Thyroid gland (tissue), 4 donors: Measurements from ENCODE around the gene COG4. TPM values are rescaled to one million over a fixed set of nuclear protein-coding genes. Genes with fewer than 3 reads are reported as not detected.
"Not testable (repeated sequence)": the region's sequence is repeated elsewhere in the genome, so short reads cannot be mapped to it uniquely, and the experiment has no call there.

Source experiments
- DNase-seq, 2 donors: peaks; one replicate each; pipeline ENCODE4 v3.0.0-alpha.2; 2019
- H3K27ac ChIP-seq, 3 donors: fragments of 200-600 bp; sonication (generic); 1 replicate in 2 of 3; 2 replicates in 1 of 3; pipeline ENCODE4 v1.5.1; 2016 to 2019; ENCODE audit warnings: mild to moderate bottlenecking in 1 of 3, moderate library complexity in 1 of 3
- H3K27me3 ChIP-seq: fragments of 200-600 bp; sonication (generic); one replicate; pipeline ENCODE4 v1.5.1; 2019
- H3K36me3 ChIP-seq, 2 donors: fragments of 200-600 bp; sonication (generic); one replicate each; pipeline ENCODE4 v1.5.1; 2016 to 2019
- H3K4me1 ChIP-seq, 2 donors: fragments of 200-600 bp; sonication (generic); one replicate each; pipeline ENCODE4 v1.5.1; 2017 to 2019
- H3K4me3 ChIP-seq, 3 donors: fragments of 200-600 bp; sonication (generic); replicated peaks in 1 of 3; 1 replicate in 2 of 3; 2 replicates in 1 of 3; pipeline ENCODE4 v1.5.1; 2016; ENCODE audit warnings: mild to moderate bottlenecking in 1 of 3
- H3K9me3 ChIP-seq: fragments of 200-600 bp; sonication (generic); one replicate; pipeline ENCODE4 v1.5.1; 2017
- POLR2A ChIP-seq, 2 donors: fragments of 450-650 bp; IDR thresholded peaks; one replicate each; pipeline ENCODE4 v1.6.1; 2017; ENCODE audit warnings: antibody characterized with exemption in 2 of 2, mild to moderate bottlenecking in 2 of 2, moderate library complexity in 1 of 2
- WGBS, 2 donors: methylation state at CpG; one replicate each; pipeline ENCODE4 v1.1.5; 2017; 5-methylcytosine and 5-hydroxymethylcytosine counted together
- intact Hi-C: fragments of 100-400 bp; cut with DNase I; formaldehyde crosslinking; loops from one replicate; pipeline ENCODE4 v1.15.1; 2023
- total RNA-seq, 4 donors: library from RNA; depleted of rRNA; stranded (reverse); fragments of >200 nt; gene quantifications; one replicate each; pipeline ENCODE4 v1.2.3, GENCODE V29; 2016
- TF ChIP-seq, protein P1 (sequence below), 6 experiments: fragments of 200-600 bp in 3 of 6; fragments of 450-650 bp in 3 of 6; sonication (generic) in 3 of 6; IDR thresholded peaks; one replicate each; pipeline ENCODE4 v1.5.1; 2016 to 2019; ENCODE audit warnings: antibody characterized with exemption in 6 of 6, mild to moderate bottlenecking in 2 of 6, inconsistent platforms in 1 of 6, moderate library complexity in 1 of 6

The COG4 gene
- total RNA-seq, 4 donors from 2014 or later = 39.6 to 88.4 (median 66.7) TPM

GRCh38 chr16:70550082-70550481, 26.7 kb upstream of the COG4 start:
- Histone ChIP-seq H3K4me3 (no peak overlapping the region), H3K27me3 (no peaks in the 10 kb centered on the region), H3K36me3 (peaks cover 71 to 78% of the 10 kb centered on the region in 2 donors), H3K9me3 (no peaks in the 10 kb centered on the region), H3K4me1 (no peaks in the 10 kb centered on the region), H3K27ac (no peak overlapping the region)
- intact Hi-C loops = no loop called here
- 71 to 94% methylated on average over 1 of the region's 1 CpG for WGBS, 2 donors
- DNase-seq = no peak
- TF ChIP-seq, protein P1, sequence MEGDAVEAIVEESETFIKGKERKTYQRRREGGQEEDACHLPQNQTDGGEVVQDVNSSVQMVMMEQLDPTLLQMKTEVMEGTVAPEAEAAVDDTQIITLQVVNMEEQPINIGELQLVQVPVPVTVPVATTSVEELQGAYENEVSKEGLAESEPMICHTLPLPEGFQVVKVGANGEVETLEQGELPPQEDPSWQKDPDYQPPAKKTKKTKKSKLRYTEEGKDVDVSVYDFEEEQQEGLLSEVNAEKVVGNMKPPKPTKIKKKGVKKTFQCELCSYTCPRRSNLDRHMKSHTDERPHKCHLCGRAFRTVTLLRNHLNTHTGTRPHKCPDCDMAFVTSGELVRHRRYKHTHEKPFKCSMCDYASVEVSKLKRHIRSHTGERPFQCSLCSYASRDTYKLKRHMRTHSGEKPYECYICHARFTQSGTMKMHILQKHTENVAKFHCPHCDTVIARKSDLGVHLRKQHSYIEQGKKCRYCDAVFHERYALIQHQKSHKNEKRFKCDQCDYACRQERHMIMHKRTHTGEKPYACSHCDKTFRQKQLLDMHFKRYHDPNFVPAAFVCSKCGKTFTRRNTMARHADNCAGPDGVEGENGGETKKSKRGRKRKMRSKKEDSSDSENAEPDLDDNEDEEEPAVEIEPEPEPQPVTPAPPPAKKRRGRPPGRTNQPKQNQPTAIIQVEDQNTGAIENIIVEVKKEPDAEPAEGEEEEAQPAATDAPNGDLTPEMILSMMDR (IDR thresholded peaks at IDR 0.05) = no peak
- TF ChIP-seq POLR2A (IDR thresholded peaks at IDR 0.05) = no peak

GRCh38 chr16:70548936-70549335, 25.6 kb upstream of the COG4 start:
- DNase-seq = no peak
- intact Hi-C loops = no loop called here
- Histone ChIP-seq H3K4me3 (no peak overlapping the region), H3K27me3 (no peaks in the 10 kb centered on the region), H3K9me3 (no peaks in the 10 kb centered on the region), H3K4me1 (no peaks in the 10 kb centered on the region), H3K27ac (no peak overlapping the region), H3K36me3 (peaks cover 71 to 78% of the 10 kb centered on the region in 2 donors)
- TF ChIP-seq, protein P1 (IDR thresholded peaks at IDR 0.05) = no peak
- TF ChIP-seq POLR2A (IDR thresholded peaks at IDR 0.05) = no peak
- WGBS, 2 donors = 80 to 84% methylated on average over 2 of the region's 2 CpGs

GRCh38 chr16:70544548-70544947, 21.2 kb upstream of the COG4 start:
- H3K27ac ChIP-seq = no peak overlapping the region
- no peaks in the 10 kb centered on the region for H3K27me3 ChIP-seq
- DNase-seq = no peak
- no peak for TF ChIP-seq POLR2A (IDR thresholded peaks at IDR 0.05)
- TF ChIP-seq, protein P1 (IDR thresholded peaks at IDR 0.05) = no peak
- peaks cover 83 to 91% of the 10 kb centered on the region in 2 donors for H3K36me3 ChIP-seq
- H3K4me3 ChIP-seq = no peak overlapping the region
- H3K4me1 ChIP-seq = no peaks in the 10 kb centered on the region
- H3K9me3 ChIP-seq = no peaks in the 10 kb centered on the region
- WGBS, 2 donors = 88 to 94% methylated on average over 1 of the region's 1 CpG
- intact Hi-C loops = no loop called here

- H3K4me3 ChIP-seq = no peak overlapping the region
- H3K9me3 ChIP-seq = no peaks in the 10 kb centered on the region
- H3K27me3 ChIP-seq = no peaks in the 10 kb centered on the region
- DNase-seq = no peak
- no peak for TF ChIP-seq POLR2A (IDR thresholded peaks at IDR 0.05)
- TF ChIP-seq, protein P1 (IDR thresholded peaks at IDR 0.05) = no peak
- no peak overlapping the region for H3K27ac ChIP-seq
- H3K4me1 ChIP-seq = no peaks in the 10 kb centered on the region
- WGBS, 2 donors = 46% methylated on average over 3 of the region's 3 CpGs
- peaks cover 85 to 95% of the 10 kb centered on the region in 2 donors for H3K36me3 ChIP-seq
- intact Hi-C loops = no loop called here
Observed at GRCh38 chr16:70540994-70541393, 17.6 kb upstream of the COG4 start.

GRCh38 chr16:70534971-70535370, 11.6 kb upstream of the COG4 start:
- Histone ChIP-seq H3K27me3 (no peaks in the 10 kb centered on the region), H3K27ac (no peak overlapping the region), H3K36me3 (peaks cover 86 to 94% of the 10 kb centered on the region in 2 donors), H3K9me3 (no peaks in the 10 kb centered on the region), H3K4me3 (no peak overlapping the region), H3K4me1 (no peaks in the 10 kb centered on the region)
- 94 to 95% methylated on average over 2 of the region's 2 CpGs for WGBS, 2 donors
- DNase-seq = no peak
- intact Hi-C loops = loop anchor here (5.0 kb wide), 1 partner anchor 117 kb away; no protein-coding TSS in a partner anchor
- TF ChIP-seq, protein P1 (IDR thresholded peaks at IDR 0.05) = no peak

DNA sequence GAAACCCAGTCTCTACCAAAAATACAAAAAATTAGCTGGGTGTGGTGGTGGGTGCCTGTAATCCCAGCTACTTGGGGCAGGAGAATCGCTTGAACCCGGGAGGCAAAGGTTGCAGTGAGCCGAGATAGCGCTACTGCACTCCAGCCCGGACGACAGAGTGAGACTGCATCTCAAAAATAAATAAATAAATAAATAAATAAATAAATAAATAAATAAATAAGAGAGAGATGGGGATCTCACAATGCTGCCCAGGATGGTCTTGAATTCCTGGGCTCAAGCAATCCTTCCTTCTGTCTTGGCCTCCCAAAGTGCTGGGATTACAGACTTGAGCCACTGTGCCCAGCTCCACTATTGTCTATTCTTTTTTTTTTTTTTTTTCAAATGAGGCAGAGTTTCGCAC, 6.6 kb upstream of the COG4 start:
- peaks cover 58 to 67% of the 10 kb centered on the region in 2 donors for H3K36me3 ChIP-seq
- H3K4me1 ChIP-seq = peaks cover 11 to 16% of the 10 kb centered on the region in 2 donors
- not testable (repeated sequence) for DNase-seq, H3K9me3 ChIP-seq, H3K4me3 ChIP-seq, H3K27ac ChIP-seq, H3K27me3 ChIP-seq
- WGBS, 2 donors = 94 to 96% methylated on average over 4 to 6 of the region's 7 CpGs
- intact Hi-C loops = loop anchor here (5.0 to 10.0 kb wide), 2 partner anchors 122 to 245 kb away; no protein-coding TSS in a partner anchor
